Right atrium auricular region (tissue), 2 donors: ENCODE results near the gene PROB1. TPM values are rescaled to one million over a fixed set of nuclear protein-coding genes. Genes with fewer than 3 reads are reported as not detected.
"Not testable (repeated sequence)": the region's sequence is repeated elsewhere in the genome, so short reads cannot be mapped to it uniquely, and the experiment has no call there.

Experiments
- DNase-seq: peaks from one replicate; pipeline ENCODE4 v3.0.0-alpha.2; 2019; ENCODE audit warnings: low spot score
- H3K27ac ChIP-seq, 2 donors: fragments of 200-600 bp; sonication (generic); 1 replicate in 1 of 2; 2 replicates in 1 of 2; pipeline ENCODE4 v1.5.1; 2016 to 2019
- H3K27me3 ChIP-seq, 2 donors: fragments of 200-600 bp; sonication (generic); one replicate each; pipeline versions ENCODE4 v1.5.1 to v1.6.0; 2017 to 2019
- H3K36me3 ChIP-seq: fragments of 200-600 bp; sonication (generic); one replicate; pipeline ENCODE4 v1.5.1; 2016
- H3K4me1 ChIP-seq, 2 donors: fragments of 200-600 bp; sonication (generic); one replicate each; pipeline versions ENCODE4 v1.5.1 to v1.6.0; 2017 to 2019
- H3K4me3 ChIP-seq, 2 donors: fragments of 200-600 bp; sonication (generic); 1 replicate in 1 of 2; 2 replicates in 1 of 2; pipeline ENCODE4 v1.5.1; 2017 to 2019; ENCODE audit warnings: mild to moderate bottlenecking in 1 of 2, moderate library complexity in 1 of 2
- H3K9me3 ChIP-seq, 2 donors: fragments of 200-600 bp; sonication (generic); one replicate each; pipeline ENCODE4 v1.5.1; 2019
- CTCF ChIP-seq, 2 donors: fragments of 200-600 bp; sonication (generic); IDR thresholded peaks; one replicate each; pipeline ENCODE4 v1.5.1; 2019; ENCODE audit warnings: antibody characterized with exemption in 2 of 2
- total RNA-seq, 2 donors: library from RNA; depleted of rRNA; stranded (reverse); fragments of >200 nt; gene quantifications; one replicate each; pipeline ENCODE4 v1.1.0, GENCODE V29; 2016

The PROB1 gene
- total RNA-seq, 2 donors from 2014 or later: 15.8 to 28.6 TPM

- no peak for TF ChIP-seq CTCF (IDR thresholded peaks at IDR 0.05)
- H3K4me3 ChIP-seq: no peak overlapping the region
- H3K27ac ChIP-seq: no peak overlapping the region
- no peaks in the 10 kb centered on the region for H3K27me3 ChIP-seq
- no peaks in the 10 kb centered on the region for H3K9me3 ChIP-seq
- no peaks in the 10 kb centered on the region for H3K36me3 ChIP-seq
- DNase-seq: no peak
- H3K4me1 ChIP-seq: peaks cover 0 to 28% of the 10 kb centered on the region in 2 donors
Measured at GRCh38 chr5:139410993-139411828, 16.3 kb upstream of the PROB1 start.

- peaks cover 0 to 20% of the 10 kb centered on the region in 2 donors for H3K4me1 ChIP-seq
- no peak overlapping the region for H3K27ac ChIP-seq
- DNase-seq: no peak
- H3K4me3 ChIP-seq: no peak overlapping the region
- no peaks in the 10 kb centered on the region for H3K9me3 ChIP-seq
- TF ChIP-seq CTCF (IDR thresholded peaks at IDR 0.05): no peak
- no peaks in the 10 kb centered on the region for H3K27me3 ChIP-seq
- H3K36me3 ChIP-seq: no peaks in the 10 kb centered on the region
Measured at GRCh38 chr5:139410121-139410992, 15.5 kb upstream of the PROB1 start.

GRCh38 chr5:139409116-139409515 is 14.2 kb upstream of the PROB1 start:
- not testable (repeated sequence) for DNase-seq

GRCh38 chr5:139408191-139408590 is 13.3 kb upstream of the PROB1 start:
- DNase-seq: no peak
- no peaks in the 10 kb centered on the region for H3K27me3 ChIP-seq
- H3K27ac ChIP-seq: no peak overlapping the region
- H3K9me3 ChIP-seq: no peaks in the 10 kb centered on the region
- H3K36me3 ChIP-seq: no peaks in the 10 kb centered on the region
- TF ChIP-seq CTCF (IDR thresholded peaks at IDR 0.05): no peak
- H3K4me3 ChIP-seq: no peak overlapping the region
- H3K4me1 ChIP-seq: peaks cover 4 to 12% of the 10 kb centered on the region in 2 donors

More at GRCh38 chr5:139409116-139409515, 14.2 kb upstream of the PROB1 start:
- H3K27ac ChIP-seq, H3K36me3 ChIP-seq, H3K9me3 ChIP-seq, H3K27me3 ChIP-seq, H3K4me3 ChIP-seq: not testable (repeated sequence)
- peaks cover 2 to 14% of the 10 kb centered on the region in 2 donors for H3K4me1 ChIP-seq

GRCh38 chr5:139407517-139407916 is 12.6 kb upstream of the PROB1 start:
- Histone ChIP-seq H3K4me3 (no peak overlapping the region), H3K9me3 (no peaks in the 10 kb centered on the region), H3K36me3 (no peaks in the 10 kb centered on the region), H3K27ac (no peak overlapping the region), H3K4me1 (peaks cover 4 to 19% of the 10 kb centered on the region in 2 donors), H3K27me3 (no peaks in the 10 kb centered on the region)
- DNase-seq: no peak
- TF ChIP-seq CTCF (IDR thresholded peaks at IDR 0.05): no peak

GRCh38 chr5:139406963-139407362 is 12.1 kb upstream of the PROB1 start:
- H3K27ac ChIP-seq: no peak overlapping the region
- TF ChIP-seq CTCF (IDR thresholded peaks at IDR 0.05): no peak
- no peaks in the 10 kb centered on the region for H3K36me3 ChIP-seq
- peaks cover 4 to 21% of the 10 kb centered on the region in 2 donors for H3K4me1 ChIP-seq
- H3K4me3 ChIP-seq: no peak overlapping the region
- H3K27me3 ChIP-seq: no peaks in the 10 kb centered on the region
- H3K9me3 ChIP-seq: no peaks in the 10 kb centered on the region
- DNase-seq: no peak
